Keratinocyte (primary cell): Measurements from ENCODE around the gene BORCS8. TPM values are rescaled to one million over a fixed set of nuclear protein-coding genes. Genes with fewer than 3 reads are reported as not detected.

Experiments used
- DNase-seq: peaks from one replicate; pipeline ENCODE4 v3.0.0-alpha.2; 2011; ENCODE audit warnings: low read depth, missing footprints, low spot score
- FAIRE-seq: peaks from 2 replicates; lab custom pipeline; 2011; peaks lifted over from hg19 to GRCh38; lab: Jason Lieb, UNC
- H2AFZ ChIP-seq: 2 replicates; pipeline ENCODE4 v1.6.0; 2012; ENCODE audit warnings: low read length, control low read depth, inconsistent platforms; ENCODE audit not compliant: control insufficient read depth
- H3K27ac ChIP-seq: 2 replicates; pipeline ENCODE4 v1.5.1; 2011; ENCODE audit warnings: low read length; ENCODE audit not compliant: control insufficient read depth, insufficient read depth
- H3K27me3 ChIP-seq: 3 replicates; pipeline ENCODE4 v1.6.0; 2011; ENCODE audit warnings: low read length; ENCODE audit not compliant: control insufficient read depth, insufficient read depth; ENCODE audit errors: extremely low read depth
- H3K36me3 ChIP-seq, 2 experiments: 2 replicates in 1 of 2; 3 replicates in 1 of 2; pipeline ENCODE4 v1.5.1; 2011; ENCODE audit warnings: low read length in 2 of 2, mild to moderate bottlenecking in 1 of 2; ENCODE audit not compliant: control insufficient read depth in 2 of 2, insufficient read depth in 2 of 2; ENCODE audit errors: extremely low read depth in 1 of 2
- H3K4me1 ChIP-seq: 3 replicates; pipeline ENCODE4 v1.5.1; 2011; ENCODE audit warnings: low read length; ENCODE audit not compliant: control insufficient read depth, insufficient read depth; ENCODE audit errors: extremely low read depth
- H3K4me2 ChIP-seq: 3 replicates; pipeline ENCODE4 v1.6.0; 2011; ENCODE audit warnings: low read depth, low read length; ENCODE audit not compliant: control insufficient read depth, insufficient read depth; ENCODE audit errors: extremely low read depth
- H3K4me3 ChIP-seq, 3 experiments: fragments of 200-600 bp in 1 of 3; sonication (generic) in 1 of 3; 2 replicates in 2 of 3; 3 replicates in 1 of 3; pipeline ENCODE4 v1.5.1; 2011 to 2016; ENCODE audit warnings: low read length in 3 of 3, mild to moderate bottlenecking in 3 of 3, control low read depth in 2 of 3, inconsistent platforms in 1 of 3, low read depth in 1 of 3, mixed read lengths in 1 of 3, mixed run types in 1 of 3, moderate library complexity in 1 of 3; ENCODE audit not compliant: control insufficient read depth in 2 of 3, insufficient read depth in 2 of 3; ENCODE audit errors: extremely low read depth in 1 of 3
- H3K79me2 ChIP-seq: 2 replicates; pipeline ENCODE4 v1.6.0; 2012; ENCODE audit warnings: low read length; ENCODE audit not compliant: control insufficient read depth, insufficient read depth
- H3K9ac ChIP-seq: 3 replicates; pipeline ENCODE4 v1.6.0; 2011; ENCODE audit warnings: low read length; ENCODE audit not compliant: control insufficient read depth, insufficient read depth; ENCODE audit errors: extremely low read depth
- H3K9me1 ChIP-seq: 3 replicates; pipeline ENCODE4 v1.6.0; 2011; ENCODE audit warnings: low read length; ENCODE audit not compliant: control insufficient read depth, insufficient read depth; ENCODE audit errors: extremely low read depth
- H3K9me3 ChIP-seq: 2 replicates; pipeline ENCODE4 v1.5.1; 2012; ENCODE audit warnings: low read depth, low read length; ENCODE audit not compliant: control insufficient read depth
- H4K20me1 ChIP-seq: 3 replicates; pipeline ENCODE4 v1.6.0; 2011; ENCODE audit warnings: low read length; ENCODE audit not compliant: control insufficient read depth, insufficient read depth; ENCODE audit errors: extremely low read depth
- CTCF ChIP-seq, 3 experiments: IDR thresholded peaks in 1 of 3; conservative IDR thresholded peaks in 1 of 3; optimal IDR thresholded peaks in 1 of 3; 2 replicates in 2 of 3; 3 replicates in 1 of 3; pipeline versions ENCODE3 to v1.5.1; 2011; ENCODE audit warnings: low read length in 3 of 3, mild to moderate bottlenecking in 3 of 3, moderate library complexity in 2 of 3, control low read depth in 1 of 3, inconsistent platforms in 1 of 3; ENCODE audit not compliant: insufficient read depth in 2 of 3; ENCODE audit errors: extremely low read depth in 1 of 3
- EZH2 ChIP-seq: IDR thresholded peaks from one replicate; pipeline ENCODE4 v1.6.1; 2012; ENCODE audit warnings: inconsistent platforms, mild to moderate bottlenecking, low read length, moderate library complexity
- dilution Hi-C: fragments of 300-500 bp; cut with MboI; formaldehyde crosslinking; loops from one replicate; pipeline ENCODE4 v1.7.0; 2020; ENCODE audit warnings: low sequenced_read_pairs; ENCODE audit not compliant: extremely low pct_ligation_motif_present
- polyA plus RNA-seq, 5 experiments: library from polyadenylated mRNA; depleted of rRNA in 3 of 5; stranded (reverse) in 3 of 5; stranded (forward) in 1 of 5; unstranded in 1 of 5; fragments of >200 nt; gene quantifications; 1 replicate in 1 of 5; 2 replicates in 3 of 5; 3 replicates in 1 of 5; pipeline versions ENCODE4 v1.2.1 to v1.2.3, GENCODE V29; 2011 to 2012; ENCODE audit warnings: missing spikeins in 2 of 5, low read depth in 1 of 5, low replicate concordance in 1 of 5

The BORCS8 gene
- polyA plus RNA-seq, 1 donor (not counting 4 experiments of a cell fraction or from before 2014, with no cell fraction given) = 16.3 TPM

GRCh38 chr19:19229701-19230100 lies 37.7 kb upstream of the BORCS8 start:
- H3K9me3 ChIP-seq = peaks cover 10% of the 10 kb centered on the region
- FAIRE-seq (no peak), DNase-seq (no peak)
- H3K27me3 ChIP-seq = peaks cover 7% of the 10 kb centered on the region
- no peak overlapping the region for H3K9ac ChIP-seq
- H4K20me1 ChIP-seq = no peaks in the 10 kb centered on the region
- dilution Hi-C loops = no loop called here
- H3K27ac ChIP-seq = no peak overlapping the region
- H3K4me1 ChIP-seq = peaks cover 3% of the 10 kb centered on the region
- no peak overlapping the region for H3K4me3 ChIP-seq
- no peak overlapping the region for H3K4me2 ChIP-seq
- no peaks in the 10 kb centered on the region for H3K9me1 ChIP-seq
- no peak overlapping the region for H2AFZ ChIP-seq
- TF ChIP-seq EZH2 (no peak), CTCF (optimal IDR thresholded peaks at IDR 0.05 in 1 of 3, IDR thresholded peaks at IDR 0.05 in 1 of 3, conservative IDR thresholded peaks at IDR 0.05 in 1 of 3; ENCODE audit: extremely low read depth in 1 of 3, insufficient read depth in 2 of 3, low read length in 3 of 3) (no peak)
- H3K36me3 ChIP-seq = no peaks in the 10 kb centered on the region
- no peaks in the 10 kb centered on the region for H3K79me2 ChIP-seq

GRCh38 chr19:19227217-19227616 lies 35.3 kb upstream of the BORCS8 start:
- no peak for FAIRE-seq
- Histone ChIP-seq H3K4me2 (no peak overlapping the region), H3K4me3 (no peak overlapping the region), H3K27ac (no peak overlapping the region), H3K36me3 (no peaks in the 10 kb centered on the region), H3K79me2 (no peaks in the 10 kb centered on the region), H4K20me1 (no peaks in the 10 kb centered on the region), H3K9ac (no peak overlapping the region), H2AFZ (no peak overlapping the region), H3K9me1 (no peaks in the 10 kb centered on the region), H3K9me3 (no peaks in the 10 kb centered on the region), H3K27me3 (peaks cover 17% of the 10 kb centered on the region), H3K4me1 (peaks cover 3% of the 10 kb centered on the region)
- dilution Hi-C loops = no loop called here
- TF ChIP-seq CTCF (optimal IDR thresholded peaks at IDR 0.05 in 1 of 3, IDR thresholded peaks at IDR 0.05 in 1 of 3, conservative IDR thresholded peaks at IDR 0.05 in 1 of 3; ENCODE audit: extremely low read depth in 1 of 3, insufficient read depth in 2 of 3, low read length in 3 of 3) (no peak), EZH2 (no peak)
- no peak for DNase-seq
